ENCODE data around the gene MGLL.

DNA sequence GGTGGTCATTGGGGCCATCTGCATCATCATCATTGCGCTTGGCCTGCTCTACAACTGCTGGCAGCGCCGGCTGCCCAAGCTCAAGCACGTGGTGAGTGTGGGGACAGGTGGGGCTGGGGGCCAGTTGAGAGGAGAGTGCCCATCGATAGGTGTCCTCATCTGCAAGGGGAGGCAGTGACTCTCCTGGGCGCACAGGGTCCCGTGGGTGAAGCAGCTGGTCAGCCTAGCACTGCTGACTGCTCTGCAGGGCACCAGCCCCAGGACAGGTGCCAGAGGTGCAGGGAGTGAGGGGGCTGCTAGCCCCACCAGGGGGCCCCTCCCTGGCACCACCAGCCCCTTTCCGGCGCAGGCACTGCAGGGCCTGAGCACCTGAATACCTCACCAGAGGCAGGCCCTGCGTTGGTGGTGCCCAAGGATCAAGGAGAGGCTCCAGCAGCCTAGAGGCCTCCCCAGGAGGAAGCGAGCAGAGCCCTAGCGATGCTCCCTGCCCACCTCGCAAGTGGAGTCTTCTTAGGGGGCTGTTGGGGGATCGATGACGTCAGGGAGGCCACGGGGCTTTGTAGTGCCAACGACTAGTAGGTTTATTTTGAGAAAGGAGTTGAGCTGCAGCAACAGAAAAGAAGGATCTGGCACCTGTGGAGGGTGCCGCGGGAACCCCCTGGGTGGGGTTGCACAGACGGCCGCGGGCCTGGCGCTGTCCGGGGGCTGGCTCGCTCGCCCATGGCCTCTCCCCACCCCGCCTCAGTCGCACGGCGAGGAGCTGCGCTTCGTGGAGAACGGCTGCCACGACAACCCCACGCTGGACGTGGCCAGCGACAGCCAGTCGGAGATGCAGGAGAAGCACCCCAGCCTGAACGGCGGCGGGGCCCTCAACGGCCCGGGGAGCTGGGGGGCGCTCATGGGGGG, 150.5 kb downstream of the MGLL start:
- TF ChIP-seq, protein P1, sequence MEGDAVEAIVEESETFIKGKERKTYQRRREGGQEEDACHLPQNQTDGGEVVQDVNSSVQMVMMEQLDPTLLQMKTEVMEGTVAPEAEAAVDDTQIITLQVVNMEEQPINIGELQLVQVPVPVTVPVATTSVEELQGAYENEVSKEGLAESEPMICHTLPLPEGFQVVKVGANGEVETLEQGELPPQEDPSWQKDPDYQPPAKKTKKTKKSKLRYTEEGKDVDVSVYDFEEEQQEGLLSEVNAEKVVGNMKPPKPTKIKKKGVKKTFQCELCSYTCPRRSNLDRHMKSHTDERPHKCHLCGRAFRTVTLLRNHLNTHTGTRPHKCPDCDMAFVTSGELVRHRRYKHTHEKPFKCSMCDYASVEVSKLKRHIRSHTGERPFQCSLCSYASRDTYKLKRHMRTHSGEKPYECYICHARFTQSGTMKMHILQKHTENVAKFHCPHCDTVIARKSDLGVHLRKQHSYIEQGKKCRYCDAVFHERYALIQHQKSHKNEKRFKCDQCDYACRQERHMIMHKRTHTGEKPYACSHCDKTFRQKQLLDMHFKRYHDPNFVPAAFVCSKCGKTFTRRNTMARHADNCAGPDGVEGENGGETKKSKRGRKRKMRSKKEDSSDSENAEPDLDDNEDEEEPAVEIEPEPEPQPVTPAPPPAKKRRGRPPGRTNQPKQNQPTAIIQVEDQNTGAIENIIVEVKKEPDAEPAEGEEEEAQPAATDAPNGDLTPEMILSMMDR (IDR thresholded peaks at IDR 0.05; ENCODE audit: low read depth, low read length): no peak
- TF ChIP-seq EZH2phosphoT487 (IDR thresholded peaks at IDR 0.05; ENCODE audit: low read depth): no peak

Measured in OCI-LY3 (cell line).